Measurements from ENCODE around the gene LHFPL4.

Gene LHFPL4

DNA sequence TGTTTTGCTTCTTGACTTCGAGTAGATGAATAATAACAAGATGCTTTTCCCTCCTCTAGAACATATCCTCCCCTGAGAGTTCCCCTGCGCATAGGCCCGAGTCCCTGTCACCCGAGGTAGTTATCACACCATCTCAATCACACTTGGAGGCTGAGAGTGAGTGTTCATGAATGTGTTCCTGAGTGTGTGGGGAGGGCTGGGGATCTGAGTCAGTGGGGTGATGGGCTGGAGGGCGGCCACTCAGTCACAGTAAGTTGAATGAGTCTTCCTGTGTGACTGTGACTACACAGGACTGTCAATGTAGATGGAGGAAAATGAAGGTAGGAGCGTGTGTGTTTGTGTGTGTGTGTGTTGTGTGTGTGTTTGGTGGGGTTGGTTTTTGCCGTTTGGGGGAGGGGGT, 85.2 kb downstream of the LHFPL4 start:
- no peak for FAIRE-seq

DNA sequence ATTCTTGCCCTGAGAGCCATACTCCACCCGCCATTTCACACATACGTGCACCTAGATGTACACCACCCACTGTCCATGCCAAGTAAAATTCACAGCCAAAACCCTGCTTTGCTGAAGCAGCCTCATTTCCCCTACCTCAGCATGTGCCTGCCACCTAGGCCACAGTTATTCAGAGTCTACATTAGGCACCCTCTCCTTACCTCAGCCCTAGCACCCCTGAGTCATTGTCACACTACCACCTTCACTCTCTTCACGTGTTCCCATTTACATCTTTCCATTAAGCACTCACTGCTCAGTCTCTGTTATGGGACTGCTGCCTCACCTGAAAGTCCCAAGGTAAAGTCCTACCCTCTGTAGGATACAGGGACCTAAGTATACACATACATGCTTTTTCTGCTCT, 86.2 kb downstream of the LHFPL4 start:
- no peak for FAIRE-seq

DNA sequence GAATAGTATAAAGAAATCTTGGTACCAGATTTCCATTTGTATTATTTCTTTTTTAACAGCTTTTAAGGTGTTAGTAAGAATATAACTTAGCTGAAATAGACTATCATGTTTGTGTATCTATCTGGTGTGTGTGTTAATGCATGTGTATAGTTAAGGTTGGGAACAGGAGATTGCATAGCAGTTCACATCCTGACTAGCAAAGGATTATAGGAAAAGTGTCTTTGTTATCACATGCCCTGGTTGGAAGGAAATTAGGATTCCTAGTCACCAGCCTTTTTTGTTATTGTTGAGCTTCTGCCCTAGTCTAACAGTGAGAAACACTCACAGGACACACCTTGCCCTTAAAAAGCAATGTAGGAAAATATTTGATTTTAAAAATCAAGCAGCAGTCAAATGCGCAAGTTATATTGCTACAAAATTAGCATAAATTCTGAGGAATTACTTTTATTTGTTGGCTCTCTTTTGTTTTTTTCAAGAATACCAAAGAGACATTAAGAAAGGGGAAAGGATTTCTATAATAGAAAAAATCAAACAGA, 98.0 kb downstream of the LHFPL4 start:
- no peak for FAIRE-seq

DNA sequence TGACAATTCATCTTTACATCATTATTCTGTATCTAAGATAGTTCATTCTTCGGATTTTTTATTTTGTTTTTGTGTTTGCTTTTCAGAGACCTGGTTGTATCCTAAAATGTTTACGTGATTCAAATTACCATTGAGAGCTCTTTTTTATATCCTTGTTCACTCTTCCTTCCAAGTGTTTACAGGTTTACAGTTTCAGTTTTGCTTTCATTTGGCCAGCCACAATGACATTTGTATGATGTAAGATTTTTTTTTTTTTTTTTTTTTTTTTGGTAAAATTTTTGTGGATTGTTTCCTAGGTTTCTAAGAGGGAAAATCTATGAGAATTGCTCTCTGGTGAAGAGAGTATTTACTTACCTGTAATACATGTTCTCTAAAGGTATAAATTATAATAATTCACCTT, 101.2 kb downstream of the LHFPL4 start:
- no peak for FAIRE-seq

DNA sequence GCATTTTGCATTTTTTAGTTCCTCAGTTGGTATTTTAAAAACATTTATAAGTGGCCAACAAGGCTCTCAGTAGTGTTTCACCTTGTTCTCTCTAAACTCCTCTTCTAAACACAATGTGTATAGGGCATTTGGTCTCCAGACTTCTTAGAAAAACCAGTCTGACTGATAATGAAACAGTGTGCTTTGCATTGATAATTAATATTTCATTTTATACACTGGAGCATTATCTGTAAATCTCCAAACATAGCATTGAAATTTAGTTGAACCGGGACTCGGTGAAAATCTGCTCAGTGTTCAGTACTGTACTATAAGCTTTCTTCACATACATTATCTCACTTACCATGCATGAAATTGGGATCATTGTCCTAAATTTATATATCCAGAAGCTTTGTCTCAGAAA, 102.6 kb downstream of the LHFPL4 start:
- FAIRE-seq: no peak

DNA sequence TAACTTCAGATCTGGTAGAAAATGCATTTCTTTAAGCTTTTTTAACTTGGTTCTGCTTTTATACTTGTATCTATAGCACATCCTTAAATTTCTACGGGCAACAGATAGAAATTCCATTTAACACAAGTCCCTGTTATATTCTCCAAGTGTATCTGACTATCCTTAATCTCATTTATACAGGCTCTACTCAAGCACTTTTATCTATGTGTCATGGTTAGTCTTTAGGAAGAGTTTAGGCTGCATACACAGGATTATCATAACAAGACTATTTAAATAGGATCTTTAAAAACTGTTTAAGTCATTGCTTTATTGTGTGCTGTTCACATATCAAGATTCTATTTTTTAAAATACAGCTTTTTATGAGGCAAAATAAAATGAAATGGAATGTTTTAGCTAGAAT, 103.5 kb downstream of the LHFPL4 start:
- no peak for FAIRE-seq

DNA sequence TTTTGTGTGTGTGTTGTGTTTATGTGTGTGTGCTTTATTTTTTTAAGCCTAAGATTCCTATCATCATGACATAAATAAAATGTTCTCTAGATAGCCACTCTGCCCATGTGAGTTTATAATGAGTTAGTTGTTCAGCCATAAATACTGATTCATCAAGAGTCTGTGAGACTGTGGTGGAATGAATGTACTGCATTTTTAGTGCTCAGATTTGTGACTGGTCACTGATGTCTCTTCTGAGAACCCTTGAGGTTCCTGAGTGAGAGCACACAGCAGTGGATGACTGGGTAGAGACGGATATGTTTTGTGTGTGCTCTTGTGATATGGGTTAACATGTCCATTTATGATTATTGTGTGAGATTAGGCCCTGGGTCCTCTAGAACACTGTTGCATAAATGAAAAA, 105.0 kb downstream of the LHFPL4 start:
- no peak for FAIRE-seq

Measured in TTC549 (cell line).